Transverse colon (tissue), 4 donors: Measurements from ENCODE around the gene GKAP1. TPM values are rescaled to one million over a fixed set of nuclear protein-coding genes. Genes with fewer than 3 reads are reported as not detected.

Source experiments
- DNase-seq: peaks from one replicate; pipeline ENCODE4 v3.0.0-alpha.2; 2019
- H3K27ac ChIP-seq, 4 donors: fragments of 200-600 bp; sonication (generic); 2 replicates each; pipeline ENCODE4 v1.5.1; 2016 to 2018; ENCODE audit warnings: inconsistent platforms in 4 of 4
- H3K27me3 ChIP-seq: fragments of 200-600 bp; sonication (generic); 2 replicates; pipeline ENCODE4 v1.5.1; 2017; ENCODE audit warnings: inconsistent platforms
- H3K36me3 ChIP-seq, 4 donors: fragments of 200-600 bp; sonication (generic); 2 replicates each; pipeline ENCODE4 v1.5.1; 2017 to 2019; ENCODE audit warnings: inconsistent platforms in 4 of 4
- H3K4me1 ChIP-seq, 4 donors: fragments of 200-600 bp; sonication (generic); 2 replicates each; pipeline ENCODE4 v1.5.1; 2017 to 2020; ENCODE audit warnings: inconsistent platforms in 4 of 4
- H3K4me3 ChIP-seq, 4 donors: fragments of 200-600 bp; sonication (generic); 1 replicate in 1 of 4; 2 replicates in 3 of 4; pipeline versions ENCODE4 v1.5.1 to v1.6.1; 2017 to 2019; ENCODE audit warnings: inconsistent platforms in 4 of 4
- H3K9me3 ChIP-seq, 2 donors: fragments of 200-600 bp; sonication (generic); 2 replicates each; pipeline ENCODE4 v1.5.1; 2017 to 2019; ENCODE audit warnings: inconsistent platforms in 2 of 2
- CTCF ChIP-seq, 5 experiments: fragments of 200-600 bp in 3 of 5; fragments of 450-650 bp in 2 of 5; sonication (generic) in 3 of 5; IDR thresholded peaks; 1 replicate in 2 of 5; 2 replicates in 3 of 5; pipeline ENCODE4 v1.5.1; 2016 to 2017; ENCODE audit warnings: antibody characterized with exemption in 5 of 5, inconsistent platforms in 3 of 5, mild to moderate bottlenecking in 2 of 5, moderate library complexity in 1 of 5
- EP300 ChIP-seq: sonication (generic); formaldehyde crosslinking; IDR thresholded peaks from one replicate; pipeline ENCODE4 v1.6.1; 2017; ENCODE audit warnings: antibody characterized with exemption, low read depth
- POLR2A ChIP-seq: fragments of 450-650 bp; IDR thresholded peaks from one replicate; pipeline ENCODE4 v1.6.1; 2016; ENCODE audit warnings: antibody characterized with exemption, mild to moderate bottlenecking, moderate library complexity
- POLR2AphosphoS5 ChIP-seq, 3 donors: sonication (generic); formaldehyde crosslinking; IDR thresholded peaks; one replicate each; pipeline ENCODE4 v1.6.1; 2016; ENCODE audit warnings: antibody characterized with exemption in 3 of 3
- WGBS, 2 donors: methylation state at CpG; one replicate each; pipeline ENCODE4 v1.1.5; 2018; ENCODE audit warnings: low coverage in 1 of 2; 5-methylcytosine and 5-hydroxymethylcytosine counted together
- in situ Hi-C, 4 donors: fragments of 200-750 bp; cut with MboI; loops; one replicate each; pipeline versions ENCODE4 v1.15.0 to v1.15.1; 2017; ENCODE audit warnings: low sequenced_read_pairs in 3 of 4, low pct_ligation_motif_present in 1 of 4, low pct_unique_long_range_greater_than_20kb in 1 of 4
- intact Hi-C: fragments of 100-400 bp; cut with DNase I; formaldehyde crosslinking; loops from one replicate; pipeline ENCODE4 v1.15.1; 2023; ENCODE audit warnings: low total_unique reads
- total RNA-seq, 4 donors: library from RNA; depleted of rRNA; stranded (reverse); fragments of >200 nt; gene quantifications; one replicate each; pipeline ENCODE4 v1.1.0, GENCODE V29; 2016

Gene GKAP1
- total RNA-seq, 4 donors from 2014 or later, result 1.5 to 11.0 (median 6.0) TPM; not detected in 1

- DNase-seq, result no peak
- Histone ChIP-seq H3K4me1 (no peaks in the 10 kb centered on the region), H3K27me3 (no peaks in the 10 kb centered on the region), H3K9me3 (peaks cover 0 to 4% of the 10 kb centered on the region in 2 donors), H3K36me3 (peaks cover 0 to 2% (median 0%) of the 10 kb centered on the region in 4 donors), H3K4me3 (no peak overlapping the region), H3K27ac (no peak overlapping the region)
- in situ Hi-C loops, result no loop called here
- intact Hi-C loops, result no loop called here
- 93 to 100% methylated on average over 2 of the region's 2 CpGs for WGBS, 2 donors
- TF ChIP-seq EP300 (no peak), CTCF (IDR thresholded peaks at IDR 0.05) (no peak), POLR2AphosphoS5 (IDR thresholded peaks at IDR 0.05) (no peak), POLR2A (no peak)
Measured at GRCh38 chr9:83778164-83778563, 39.4 kb downstream of the GKAP1 start.

- Histone ChIP-seq H3K4me1 (no peaks in the 10 kb centered on the region), H3K9me3 (peaks cover 0 to 4% of the 10 kb centered on the region in 2 donors), H3K27me3 (no peaks in the 10 kb centered on the region), H3K4me3 (no peak overlapping the region), H3K36me3 (no peaks in the 10 kb centered on the region), H3K27ac (no peak overlapping the region)
- DNase-seq, result no peak
- TF ChIP-seq CTCF (IDR thresholded peaks at IDR 0.05), result no peak
- no peak for TF ChIP-seq EP300
- no peak for TF ChIP-seq POLR2AphosphoS5 (IDR thresholded peaks at IDR 0.05)
- TF ChIP-seq POLR2A, result no peak
- WGBS, 2 donors, result 63 to 83% methylated on average over 2 of the region's 2 CpGs
- in situ Hi-C loops (no loop called here), intact Hi-C loops (no loop called here)
Measured at GRCh38 chr9:83775932-83776331, 41.6 kb downstream of the GKAP1 start.

GRCh38 chr9:83772860-83773259 lies 44.7 kb downstream of the GKAP1 start:
- TF ChIP-seq POLR2AphosphoS5 (IDR thresholded peaks at IDR 0.05) (no peak), CTCF (IDR thresholded peaks at IDR 0.05) (no peak), EP300 (no peak), POLR2A (no peak)
- WGBS, 2 donors, result 94 to 96% methylated on average over 5 to 6 of the region's 6 CpGs

GRCh38 chr9:83765376-83765775 lies 52.2 kb downstream of the GKAP1 start:
- DNase-seq, result no peak
- intact Hi-C loops (no loop called here), in situ Hi-C loops (no loop called here)
- TF ChIP-seq CTCF (IDR thresholded peaks at IDR 0.05) (no peak), POLR2AphosphoS5 (IDR thresholded peaks at IDR 0.05) (no peak), POLR2A (no peak), EP300 (no peak)
- WGBS, 2 donors, result 96% methylated on average over 5 of the region's 5 CpGs; no CpG with 5 or more reads in 1 of the 2 donors
- H3K27ac ChIP-seq, result no peak overlapping the region
- no peak overlapping the region for H3K4me3 ChIP-seq
- H3K9me3 ChIP-seq, result peaks cover 0 to 3% of the 10 kb centered on the region in 2 donors
- H3K36me3 ChIP-seq, result no peaks in the 10 kb centered on the region
- no peaks in the 10 kb centered on the region for H3K4me1 ChIP-seq
- H3K27me3 ChIP-seq, result no peaks in the 10 kb centered on the region

More at GRCh38 chr9:83772860-83773259, 44.7 kb downstream of the GKAP1 start:
- intact Hi-C loops (no loop called here), in situ Hi-C loops (no loop called here)
- no peak overlapping the region for H3K4me3 ChIP-seq
- no peaks in the 10 kb centered on the region for H3K4me1 ChIP-seq
- DNase-seq, result no peak
- H3K36me3 ChIP-seq, result no peaks in the 10 kb centered on the region
- no peaks in the 10 kb centered on the region for H3K9me3 ChIP-seq
- H3K27ac ChIP-seq, result no peak overlapping the region
- no peaks in the 10 kb centered on the region for H3K27me3 ChIP-seq
